GM23338 (cell line): ENCODE measurements around the gene SLC10A6. TPM values are rescaled to one million over a fixed set of nuclear protein-coding genes. Genes with fewer than 3 reads are reported as not detected.

ENCODE experiments used
- ATAC-seq: fragments of 200-7000 bp; cut with Tn5 transposase; 3 replicates; pipeline ENCODE4 v1.9.1; 2020
- DNase-seq: peaks from one replicate; pipeline ENCODE4 v3.0.0-alpha.2; 2015; ENCODE audit warnings: low spot score
- H2AFZ ChIP-seq: fragments of 200-600 bp; sonication (generic); 2 replicates; pipeline ENCODE4 v1.8.0; 2016; ENCODE audit warnings: antibody characterized with exemption, mild to moderate bottlenecking, moderate library complexity
- H3F3A ChIP-seq: fragments of 200-600 bp; sonication (generic); replicated peaks from 2 replicates; pipeline ENCODE4 v1.8.0; 2017; ENCODE audit warnings: antibody characterized with exemption, mixed run types, low read depth
- H3K27ac ChIP-seq: fragments of 200-600 bp; sonication (generic); 2 replicates; pipeline ENCODE4 v1.6.1; 2016; ENCODE audit warnings: low read depth
- H3K27me3 ChIP-seq: fragments of 200-600 bp; sonication (generic); 2 replicates; pipeline ENCODE4 v1.8.0; 2016; ENCODE audit warnings: mild to moderate bottlenecking, mixed run types, moderate library complexity; ENCODE audit not compliant: insufficient read depth
- H3K36me3 ChIP-seq: fragments of 200-600 bp; sonication (generic); 2 replicates; pipeline ENCODE4 v1.8.0; 2016; ENCODE audit warnings: mild to moderate bottlenecking; ENCODE audit not compliant: insufficient read depth
- H3K4me1 ChIP-seq: fragments of 200-600 bp; sonication (generic); 2 replicates; pipeline ENCODE4 v1.8.0; 2016; ENCODE audit warnings: mild to moderate bottlenecking, moderate library complexity; ENCODE audit not compliant: insufficient read depth
- H3K4me2 ChIP-seq: fragments of 200-600 bp; sonication (generic); 2 replicates; pipeline ENCODE4 v1.7.1; 2017; ENCODE audit warnings: mixed run types
- H3K4me3 ChIP-seq: fragments of 200-600 bp; sonication (generic); 2 replicates; pipeline ENCODE4 v1.6.1; 2016; ENCODE audit warnings: mixed run types
- H3K79me2 ChIP-seq: fragments of 200-600 bp; sonication (generic); replicated peaks from 2 replicates; pipeline ENCODE4 v1.8.0; 2017; ENCODE audit warnings: mild to moderate bottlenecking; ENCODE audit not compliant: insufficient read depth
- H3K9me2 ChIP-seq: fragments of 200-600 bp; sonication (generic); 2 replicates; pipeline ENCODE4 v1.8.0; 2017; ENCODE audit not compliant: insufficient read depth
- H4K20me1 ChIP-seq: fragments of 200-600 bp; sonication (generic); replicated peaks from 2 replicates; pipeline ENCODE4 v1.8.0; 2017; ENCODE audit warnings: mild to moderate bottlenecking; ENCODE audit not compliant: insufficient read depth
- H3K27ac Mint-ChIP-seq: 2 replicates; pipeline ENCODE4 v1.8.0; 2020; ENCODE audit warnings: inconsistent platforms, mild to moderate bottlenecking, moderate library complexity, mixed read lengths
- H3K27me3 Mint-ChIP-seq: 3 replicates; pipeline ENCODE4 v1.8.0; 2022; ENCODE audit warnings: low read depth, mild to moderate bottlenecking, moderate library complexity, mixed read lengths, inconsistent platforms; ENCODE audit not compliant: insufficient read depth, poor library complexity
- H3K36me3 Mint-ChIP-seq: 3 replicates; pipeline ENCODE4 v1.8.0; 2021; ENCODE audit warnings: low read depth, mild to moderate bottlenecking, inconsistent platforms, moderate library complexity, mixed read lengths
- H3K4me1 Mint-ChIP-seq: 3 replicates; pipeline ENCODE4 v1.8.0; 2020; ENCODE audit warnings: mild to moderate bottlenecking, inconsistent platforms, mixed read lengths
- H3K4me3 Mint-ChIP-seq: 3 replicates; pipeline ENCODE4 v1.8.0; 2021; ENCODE audit warnings: moderate library complexity, mild to moderate bottlenecking, inconsistent platforms, mixed read lengths
- H3K9me3 Mint-ChIP-seq: 3 replicates; pipeline ENCODE4 v1.8.0; 2020; ENCODE audit warnings: moderate library complexity, mild to moderate bottlenecking, inconsistent platforms, mixed read lengths
- EZH2 ChIP-seq: fragments of 200-600 bp; sonication (generic); IDR thresholded peaks from one replicate; pipeline ENCODE4 v1.8.0; 2017; ENCODE audit warnings: antibody characterized with exemption, mild to moderate bottlenecking, low read depth; ENCODE audit not compliant: unreplicated experiment
- EZH2phosphoT487 ChIP-seq: fragments of 200-600 bp; sonication (generic); IDR thresholded peaks from one replicate; pipeline ENCODE4 v1.8.1; 2018; ENCODE audit warnings: antibody characterized with exemption; ENCODE audit not compliant: unreplicated experiment
- polyA plus RNA-seq: library from polyadenylated mRNA; unstranded; fragments of >200 nt; fragmentation: Nextera tagmentation; extraction: Ambion mirVana; gene quantifications from 2 replicates; pipeline ENCODE4 v1.2.1, GENCODE V29; 2016
- total RNA-seq: library from RNA; depleted of rRNA; stranded (reverse); fragments of >200 nt; shearing (Covaris generic); gene quantifications from 2 replicates; pipeline ENCODE4 v1.2.3, GENCODE V29; 2014
- TF ChIP-seq, protein P1 (sequence below), 2 experiments: fragments of 200-600 bp in 1 of 2; sonication (generic) in 1 of 2; conservative IDR thresholded peaks; 2 replicates each; pipeline versions ENCODE4 v1.5.1 to v1.6.1; 2016 to 2017; ENCODE audit warnings: antibody characterized with exemption in 2 of 2, low read depth in 2 of 2, mild to moderate bottlenecking in 2 of 2, moderate library complexity in 1 of 2
- TF ChIP-seq, protein P2 (sequence below): IDR thresholded peaks from one replicate; pipeline ENCODE4 v1.6.1; 2018; ENCODE audit warnings: antibody characterized with exemption; ENCODE audit not compliant: unreplicated experiment
- TF ChIP-seq, protein P3 (sequence below): fragments of 250-450 bp; sonication (Bioruptor Pico); IDR thresholded peaks from 2 replicates; pipeline ENCODE4 v1.5.0; 2020; ENCODE audit warnings: mild to moderate bottlenecking, moderate library complexity

The SLC10A6 gene
- total and polyA plus RNA-seq, 2 experiments from 2014 or later = not detected

DNA sequence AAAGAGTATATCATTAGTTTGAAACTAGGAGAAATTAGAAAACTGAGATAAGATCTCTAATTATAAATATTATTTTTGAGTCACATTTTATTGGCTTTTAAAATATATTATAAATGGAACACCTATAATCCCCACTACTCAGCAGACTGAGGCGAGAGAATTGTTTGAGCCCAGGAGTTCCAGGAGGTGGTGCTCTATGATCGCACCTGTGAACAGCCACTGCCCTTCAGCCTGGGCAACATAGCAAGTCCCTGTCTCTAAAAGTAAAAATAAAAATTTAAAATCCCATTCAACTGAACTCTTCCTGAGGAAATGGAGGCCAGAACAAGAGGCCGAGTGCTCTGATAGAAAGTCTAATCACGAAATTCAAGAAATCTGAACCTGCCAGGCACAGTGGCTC is 49.4 kb upstream of the SLC10A6 start:
- Mint-ChIP-seq H3K4me3 (no peak overlapping the region), H3K36me3 (peaks cover 3% of the 10 kb centered on the region; the same call in 2 of the 3 replicates), H3K9me3 (peaks cover 4% of the 10 kb centered on the region; the same call in 1 of the 3 replicates), H3K4me1 (no peaks in the 10 kb centered on the region), H3K27me3 (peaks cover 6% of the 10 kb centered on the region), H3K27ac (no peak overlapping the region)
- H4K20me1 ChIP-seq = no peaks in the 10 kb centered on the region
- no peak overlapping the region for H3K27ac ChIP-seq
- no peak for TF ChIP-seq EZH2phosphoT487
- TF ChIP-seq, protein P1, sequence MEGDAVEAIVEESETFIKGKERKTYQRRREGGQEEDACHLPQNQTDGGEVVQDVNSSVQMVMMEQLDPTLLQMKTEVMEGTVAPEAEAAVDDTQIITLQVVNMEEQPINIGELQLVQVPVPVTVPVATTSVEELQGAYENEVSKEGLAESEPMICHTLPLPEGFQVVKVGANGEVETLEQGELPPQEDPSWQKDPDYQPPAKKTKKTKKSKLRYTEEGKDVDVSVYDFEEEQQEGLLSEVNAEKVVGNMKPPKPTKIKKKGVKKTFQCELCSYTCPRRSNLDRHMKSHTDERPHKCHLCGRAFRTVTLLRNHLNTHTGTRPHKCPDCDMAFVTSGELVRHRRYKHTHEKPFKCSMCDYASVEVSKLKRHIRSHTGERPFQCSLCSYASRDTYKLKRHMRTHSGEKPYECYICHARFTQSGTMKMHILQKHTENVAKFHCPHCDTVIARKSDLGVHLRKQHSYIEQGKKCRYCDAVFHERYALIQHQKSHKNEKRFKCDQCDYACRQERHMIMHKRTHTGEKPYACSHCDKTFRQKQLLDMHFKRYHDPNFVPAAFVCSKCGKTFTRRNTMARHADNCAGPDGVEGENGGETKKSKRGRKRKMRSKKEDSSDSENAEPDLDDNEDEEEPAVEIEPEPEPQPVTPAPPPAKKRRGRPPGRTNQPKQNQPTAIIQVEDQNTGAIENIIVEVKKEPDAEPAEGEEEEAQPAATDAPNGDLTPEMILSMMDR (conservative IDR thresholded peaks at IDR 0.05; ENCODE audit: low read depth in 2 of 2) = peak; percentile 71 to 82
- TF ChIP-seq, protein P2, sequence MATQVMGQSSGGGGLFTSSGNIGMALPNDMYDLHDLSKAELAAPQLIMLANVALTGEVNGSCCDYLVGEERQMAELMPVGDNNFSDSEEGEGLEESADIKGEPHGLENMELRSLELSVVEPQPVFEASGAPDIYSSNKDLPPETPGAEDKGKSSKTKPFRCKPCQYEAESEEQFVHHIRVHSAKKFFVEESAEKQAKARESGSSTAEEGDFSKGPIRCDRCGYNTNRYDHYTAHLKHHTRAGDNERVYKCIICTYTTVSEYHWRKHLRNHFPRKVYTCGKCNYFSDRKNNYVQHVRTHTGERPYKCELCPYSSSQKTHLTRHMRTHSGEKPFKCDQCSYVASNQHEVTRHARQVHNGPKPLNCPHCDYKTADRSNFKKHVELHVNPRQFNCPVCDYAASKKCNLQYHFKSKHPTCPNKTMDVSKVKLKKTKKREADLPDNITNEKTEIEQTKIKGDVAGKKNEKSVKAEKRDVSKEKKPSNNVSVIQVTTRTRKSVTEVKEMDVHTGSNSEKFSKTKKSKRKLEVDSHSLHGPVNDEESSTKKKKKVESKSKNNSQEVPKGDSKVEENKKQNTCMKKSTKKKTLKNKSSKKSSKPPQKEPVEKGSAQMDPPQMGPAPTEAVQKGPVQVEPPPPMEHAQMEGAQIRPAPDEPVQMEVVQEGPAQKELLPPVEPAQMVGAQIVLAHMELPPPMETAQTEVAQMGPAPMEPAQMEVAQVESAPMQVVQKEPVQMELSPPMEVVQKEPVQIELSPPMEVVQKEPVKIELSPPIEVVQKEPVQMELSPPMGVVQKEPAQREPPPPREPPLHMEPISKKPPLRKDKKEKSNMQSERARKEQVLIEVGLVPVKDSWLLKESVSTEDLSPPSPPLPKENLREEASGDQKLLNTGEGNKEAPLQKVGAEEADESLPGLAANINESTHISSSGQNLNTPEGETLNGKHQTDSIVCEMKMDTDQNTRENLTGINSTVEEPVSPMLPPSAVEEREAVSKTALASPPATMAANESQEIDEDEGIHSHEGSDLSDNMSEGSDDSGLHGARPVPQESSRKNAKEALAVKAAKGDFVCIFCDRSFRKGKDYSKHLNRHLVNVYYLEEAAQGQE = no peak
- no peak overlapping the region for H2AFZ ChIP-seq
- ATAC-seq = peak; percentile 76
- H3K4me2 ChIP-seq = no peak overlapping the region
- H3K4me1 ChIP-seq = no peaks in the 10 kb centered on the region
- no peaks in the 10 kb centered on the region for H3F3A ChIP-seq
- peaks cover 4% of the 10 kb centered on the region; the same call in 1 of the 2 replicates for H3K9me2 ChIP-seq
- H3K79me2 ChIP-seq = no peaks in the 10 kb centered on the region
- no peak overlapping the region for H3K4me3 ChIP-seq
- H3K27me3 ChIP-seq = peaks cover 5% of the 10 kb centered on the region; the same call in 1 of the 2 replicates
- peak; percentile 48 for DNase-seq
- no peaks in the 10 kb centered on the region for H3K36me3 ChIP-seq

DNA sequence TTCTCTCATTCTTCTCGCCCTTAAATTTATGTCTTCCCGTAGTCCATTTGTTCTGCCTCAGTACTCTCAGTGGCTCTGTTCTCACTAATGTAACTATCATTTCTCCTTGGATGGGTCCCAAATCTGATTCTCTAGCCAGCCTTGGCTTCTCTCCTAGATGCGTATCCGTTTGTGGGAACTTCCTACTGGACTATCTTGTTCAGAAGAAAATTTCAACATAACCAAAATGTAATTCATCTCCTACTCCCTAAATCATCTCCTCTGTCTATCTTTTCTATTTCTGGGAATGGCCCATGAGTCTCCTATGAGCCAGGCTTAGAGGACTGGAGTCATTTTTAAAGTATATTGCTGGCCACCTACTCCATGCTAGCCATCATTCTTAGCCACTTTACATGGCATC is 47.4 kb upstream of the SLC10A6 start:
- Mint-ChIP-seq H3K4me1 (peaks cover 6% of the 10 kb centered on the region; the same call in 2 of the 3 replicates), H3K36me3 (no peaks in the 10 kb centered on the region), H3K27ac (no peak overlapping the region), H3K9me3 (no peaks in the 10 kb centered on the region; the same call in 2 of the 3 replicates), H3K4me3 (no peak overlapping the region), H3K27me3 (peaks cover 6% of the 10 kb centered on the region)
- Histone ChIP-seq H3K36me3 (no peaks in the 10 kb centered on the region), H4K20me1 (no peaks in the 10 kb centered on the region), H3K79me2 (no peaks in the 10 kb centered on the region), H3K4me3 (no peak overlapping the region), H3K4me2 (no peak overlapping the region), H3K4me1 (peaks cover 7% of the 10 kb centered on the region; the same call in 1 of the 2 replicates), H3F3A (no peaks in the 10 kb centered on the region), H3K27me3 (peaks cover 7% of the 10 kb centered on the region; the same call in 1 of the 2 replicates), H2AFZ (no peak overlapping the region), H3K9me2 (no peaks in the 10 kb centered on the region), H3K27ac (no peak overlapping the region)
- ATAC-seq (no peak), DNase-seq (no peak)
- TF ChIP-seq, protein P2 = no peak
- TF ChIP-seq, protein P3, sequence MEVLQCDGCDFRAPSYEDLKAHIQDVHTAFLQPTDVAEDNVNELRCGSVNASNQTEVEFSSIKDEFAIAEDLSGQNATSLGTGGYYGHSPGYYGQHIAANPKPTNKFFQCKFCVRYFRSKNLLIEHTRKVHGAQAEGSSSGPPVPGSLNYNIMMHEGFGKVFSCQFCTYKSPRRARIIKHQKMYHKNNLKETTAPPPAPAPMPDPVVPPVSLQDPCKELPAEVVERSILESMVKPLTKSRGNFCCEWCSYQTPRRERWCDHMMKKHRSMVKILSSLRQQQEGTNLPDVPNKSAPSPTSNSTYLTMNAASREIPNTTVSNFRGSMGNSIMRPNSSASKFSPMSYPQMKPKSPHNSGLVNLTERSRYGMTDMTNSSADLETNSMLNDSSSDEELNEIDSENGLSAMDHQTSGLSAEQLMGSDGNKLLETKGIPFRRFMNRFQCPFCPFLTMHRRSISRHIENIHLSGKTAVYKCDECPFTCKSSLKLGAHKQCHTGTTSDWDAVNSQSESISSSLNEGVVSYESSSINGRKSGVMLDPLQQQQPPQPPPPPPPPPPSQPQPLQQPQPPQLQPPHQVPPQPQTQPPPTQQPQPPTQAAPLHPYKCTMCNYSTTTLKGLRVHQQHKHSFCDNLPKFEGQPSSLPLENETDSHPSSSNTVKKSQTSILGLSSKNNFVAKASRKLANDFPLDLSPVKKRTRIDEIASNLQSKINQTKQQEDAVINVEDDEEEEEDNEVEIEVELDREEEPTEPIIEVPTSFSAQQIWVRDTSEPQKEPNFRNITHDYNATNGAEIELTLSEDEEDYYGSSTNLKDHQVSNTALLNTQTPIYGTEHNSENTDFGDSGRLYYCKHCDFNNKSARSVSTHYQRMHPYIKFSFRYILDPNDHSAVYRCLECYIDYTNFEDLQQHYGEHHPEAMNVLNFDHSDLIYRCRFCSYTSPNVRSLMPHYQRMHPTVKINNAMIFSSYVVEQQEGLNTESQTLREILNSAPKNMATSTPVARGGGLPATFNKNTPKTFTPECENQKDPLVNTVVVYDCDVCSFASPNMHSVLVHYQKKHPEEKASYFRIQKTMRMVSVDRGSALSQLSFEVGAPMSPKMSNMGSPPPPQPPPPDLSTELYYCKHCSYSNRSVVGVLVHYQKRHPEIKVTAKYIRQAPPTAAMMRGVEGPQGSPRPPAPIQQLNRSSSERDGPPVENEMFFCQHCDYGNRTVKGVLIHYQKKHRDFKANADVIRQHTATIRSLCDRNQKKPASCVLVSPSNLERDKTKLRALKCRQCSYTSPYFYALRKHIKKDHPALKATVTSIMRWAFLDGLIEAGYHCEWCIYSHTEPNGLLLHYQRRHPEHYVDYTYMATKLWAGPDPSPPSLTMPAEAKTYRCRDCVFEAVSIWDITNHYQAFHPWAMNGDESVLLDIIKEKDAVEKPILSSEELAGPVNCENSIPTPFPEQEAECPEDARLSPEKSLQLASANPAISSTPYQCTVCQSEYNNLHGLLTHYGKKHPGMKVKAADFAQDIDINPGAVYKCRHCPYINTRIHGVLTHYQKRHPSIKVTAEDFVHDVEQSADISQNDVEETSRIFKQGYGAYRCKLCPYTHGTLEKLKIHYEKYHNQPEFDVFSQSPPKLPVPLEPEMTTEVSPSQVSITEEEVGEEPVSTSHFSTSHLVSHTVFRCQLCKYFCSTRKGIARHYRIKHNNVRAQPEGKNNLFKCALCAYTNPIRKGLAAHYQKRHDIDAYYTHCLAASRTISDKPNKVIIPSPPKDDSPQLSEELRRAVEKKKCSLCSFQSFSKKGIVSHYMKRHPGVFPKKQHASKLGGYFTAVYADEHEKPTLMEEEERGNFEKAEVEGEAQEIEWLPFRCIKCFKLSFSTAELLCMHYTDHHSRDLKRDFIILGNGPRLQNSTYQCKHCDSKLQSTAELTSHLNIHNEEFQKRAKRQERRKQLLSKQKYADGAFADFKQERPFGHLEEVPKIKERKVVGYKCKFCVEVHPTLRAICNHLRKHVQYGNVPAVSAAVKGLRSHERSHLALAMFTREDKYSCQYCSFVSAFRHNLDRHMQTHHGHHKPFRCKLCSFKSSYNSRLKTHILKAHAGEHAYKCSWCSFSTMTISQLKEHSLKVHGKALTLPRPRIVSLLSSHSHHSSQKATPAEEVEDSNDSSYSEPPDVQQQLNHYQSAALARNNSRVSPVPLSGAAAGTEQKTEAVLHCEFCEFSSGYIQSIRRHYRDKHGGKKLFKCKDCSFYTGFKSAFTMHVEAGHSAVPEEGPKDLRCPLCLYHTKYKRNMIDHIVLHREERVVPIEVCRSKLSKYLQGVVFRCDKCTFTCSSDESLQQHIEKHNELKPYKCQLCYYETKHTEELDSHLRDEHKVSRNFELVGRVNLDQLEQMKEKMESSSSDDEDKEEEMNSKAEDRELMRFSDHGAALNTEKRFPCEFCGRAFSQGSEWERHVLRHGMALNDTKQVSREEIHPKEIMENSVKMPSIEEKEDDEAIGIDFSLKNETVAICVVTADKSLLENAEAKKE (CRISPR knock-in tag) = no peak
- TF ChIP-seq EZH2 = no peak
